IMR-90 (cell line): ENCODE data around the gene ST6GALNAC5. TPM values are rescaled to one million over a fixed set of nuclear protein-coding genes. Genes with fewer than 3 reads are reported as not detected.

Experiments
- ATAC-seq: fragments of 200-7000 bp; cut with Tn5 transposase; 2 replicates; pipeline ENCODE4 v1.9.1; 2020; ENCODE audit warnings: low read depth, mild to moderate bottlenecking, moderate library complexity
- BruUV-seq: library from RNA; stranded (reverse); fragments of 400-500 nt; replicated peaks from 2 replicates; lab custom pipeline; 2021; lab: Mats Ljungman, UMichigan
- CTCF ChIA-PET: fragments of 300-600 bp; formaldehyde crosslinking; extraction: SDS; loops from one replicate; lab custom pipeline; 2021; ENCODE audit warnings: antibody characterized with exemption; lab: Yijun Ruan, JAX
- POLR2A ChIA-PET: fragments of 300-600 bp; sonication (Branson Sonifier 250); formaldehyde crosslinking; loops from one replicate; lab custom pipeline; 2022; ENCODE audit warnings: antibody characterized with exemption; ENCODE audit not compliant: unreplicated experiment; lab: Charles Lee
- DNase-seq: peaks from one replicate; pipeline ENCODE4 v3.0.0; 2013
- H2AFZ ChIP-seq: replicated peaks from 2 replicates; pipeline ENCODE3; 2013; ENCODE audit warnings: low read length, mild to moderate bottlenecking; ENCODE audit not compliant: poor library complexity
- H2AK5ac ChIP-seq: 2 replicates; pipeline ENCODE4 v1.6.1; 2013; ENCODE audit warnings: low read depth, low read length, inconsistent platforms
- H2AK9ac ChIP-seq: replicated peaks from 2 replicates; pipeline ENCODE3; 2013; ENCODE audit warnings: mild to moderate bottlenecking, low read depth, low read length, moderate library complexity; ENCODE audit not compliant: poor library complexity
- H2BK120ac ChIP-seq: 2 replicates; pipeline ENCODE4 v1.6.1; 2013; ENCODE audit warnings: low read depth, low read length, inconsistent platforms
- H2BK15ac ChIP-seq: 3 replicates; pipeline ENCODE4 v1.6.1; 2013; ENCODE audit warnings: low read depth, low read length, inconsistent platforms
- H2BK20ac ChIP-seq: 2 replicates; pipeline ENCODE4 v1.6.1; 2013; ENCODE audit warnings: low read depth, mild to moderate bottlenecking, inconsistent platforms, low read length, moderate library complexity
- H2BK5ac ChIP-seq: 2 replicates; pipeline ENCODE4 v1.6.1; 2013; ENCODE audit warnings: mild to moderate bottlenecking, low read depth, low read length, inconsistent platforms; ENCODE audit not compliant: poor library complexity, severe bottlenecking
- H3K14ac ChIP-seq: replicated peaks from 2 replicates; pipeline ENCODE4 v1.6.1; 2013; ENCODE audit warnings: low read depth, low read length, inconsistent platforms
- H3K18ac ChIP-seq: 2 replicates; pipeline ENCODE4 v1.6.1; 2013; ENCODE audit warnings: low read depth, low read length, control low read depth
- H3K23ac ChIP-seq: 2 replicates; pipeline ENCODE4 v1.6.1; 2013; ENCODE audit warnings: low read depth, low read length, inconsistent platforms
- H3K27ac ChIP-seq: 2 replicates; pipeline ENCODE4 v1.5.1; 2013; ENCODE audit warnings: mild to moderate bottlenecking, control low read depth, low read length; ENCODE audit not compliant: insufficient read depth
- H3K27me3 ChIP-seq: 2 replicates; pipeline ENCODE4 v1.6.1; 2013; ENCODE audit warnings: low read length; ENCODE audit not compliant: control insufficient read depth, insufficient read depth
- H3K36me3 ChIP-seq: 2 replicates; pipeline ENCODE4 v1.6.1; 2013; ENCODE audit warnings: low read length, mixed read lengths; ENCODE audit not compliant: control insufficient read depth, insufficient read depth
- H3K4ac ChIP-seq: 2 replicates; pipeline ENCODE4 v1.6.1; 2013; ENCODE audit warnings: low read depth, low read length, inconsistent platforms
- H3K4me1 ChIP-seq: 2 replicates; pipeline ENCODE4 v1.6.1; 2013; ENCODE audit warnings: low read length, mixed read lengths; ENCODE audit not compliant: control insufficient read depth, insufficient read depth
- H3K4me2 ChIP-seq: 2 replicates; pipeline ENCODE4 v1.6.1; 2013; ENCODE audit warnings: low read depth, mild to moderate bottlenecking, control low read depth, low read length, moderate library complexity
- H3K4me3 ChIP-seq: 2 replicates; pipeline ENCODE4 v1.5.1; 2013; ENCODE audit warnings: low read depth, mild to moderate bottlenecking, control low read depth, low read length, moderate library complexity; ENCODE audit not compliant: insufficient read depth
- H3K56ac ChIP-seq: 2 replicates; pipeline ENCODE4 v1.6.1; 2013; ENCODE audit warnings: low read length, inconsistent platforms; ENCODE audit not compliant: insufficient read depth; ENCODE audit errors: extremely low read depth
- H3K79me1 ChIP-seq, 2 experiments: 2 replicates each; pipeline ENCODE4 v1.6.1; 2013; ENCODE audit warnings: low read length in 2 of 2, inconsistent platforms in 1 of 2, low read depth in 1 of 2
- H3K9ac ChIP-seq: 2 replicates; pipeline ENCODE4 v1.6.1; 2013; ENCODE audit warnings: low read depth, low read length, control low read depth
- H3K9me1 ChIP-seq: 2 replicates; pipeline ENCODE4 v1.6.1; 2013; ENCODE audit warnings: low read length, inconsistent platforms; ENCODE audit not compliant: insufficient read depth
- H3K9me3 ChIP-seq: 2 replicates; pipeline ENCODE4 v1.6.1; 2013; ENCODE audit warnings: low read length; ENCODE audit not compliant: control insufficient read depth, insufficient read depth
- H4K20me1 ChIP-seq: 2 replicates; pipeline ENCODE4 v1.6.1; 2013; ENCODE audit warnings: low read length, inconsistent platforms; ENCODE audit not compliant: insufficient read depth
- H4K5ac ChIP-seq: 2 replicates; pipeline ENCODE4 v1.6.1; 2013; ENCODE audit warnings: mild to moderate bottlenecking, low read depth, low read length, control low read depth
- H4K8ac ChIP-seq, 2 experiments: 2 replicates each; pipeline ENCODE4 v1.6.1; 2013; ENCODE audit warnings: low read depth in 2 of 2, low read length in 2 of 2, control low read depth in 1 of 2, inconsistent platforms in 1 of 2
- H4K91ac ChIP-seq: 2 replicates; pipeline ENCODE4 v1.6.1; 2013; ENCODE audit warnings: low read depth, low read length, inconsistent platforms; ENCODE audit not compliant: insufficient read depth
- CHD1 ChIP-seq: IDR thresholded peaks from 2 replicates; pipeline ENCODE4 v1.6.1; 2012; ENCODE audit warnings: low read depth, low read length, improper control_type of control experiment
- FOS ChIP-seq: fragments of 150-350 bp; IDR thresholded peaks from 2 replicates; pipeline ENCODE4 v1.6.1; 2016; ENCODE audit warnings: low read depth, low read length
- MAFK ChIP-seq: IDR thresholded peaks from 2 replicates; pipeline ENCODE4 v1.6.1; 2012; ENCODE audit warnings: low read depth, low read length, improper control_type of control experiment
- MAZ ChIP-seq: IDR thresholded peaks from 2 replicates; pipeline ENCODE4 v1.6.1; 2012; ENCODE audit warnings: low read depth, mild to moderate bottlenecking, low read length, improper control_type of control experiment, moderate library complexity, borderline replicate concordance
- MXI1 ChIP-seq: IDR thresholded peaks from 2 replicates; pipeline ENCODE4 v1.6.1; 2012; ENCODE audit warnings: low read depth, mild to moderate bottlenecking, low read length, moderate library complexity, borderline replicate concordance
- POLR2A ChIP-seq: IDR thresholded peaks from 2 replicates; pipeline ENCODE4 v1.6.1; 2012; ENCODE audit warnings: mild to moderate bottlenecking, low read depth, low read length
- RAD21 ChIP-seq: IDR thresholded peaks from 2 replicates; pipeline ENCODE4 v1.6.1; 2012; ENCODE audit warnings: low read length, improper control_type of control experiment
- RCOR1 ChIP-seq: IDR thresholded peaks from 2 replicates; pipeline ENCODE4 v1.6.1; 2012; ENCODE audit warnings: mild to moderate bottlenecking, low read length, improper control_type of control experiment; ENCODE audit not compliant: insufficient replicate concordance
- RFX5 ChIP-seq: IDR thresholded peaks from 2 replicates; pipeline ENCODE4 v1.8.0; 2012; ENCODE audit warnings: low read depth, mild to moderate bottlenecking, low read length, moderate library complexity
- SMC3 ChIP-seq: fragments of 150-350 bp; IDR thresholded peaks from 2 replicates; pipeline ENCODE4 v1.6.1; 2016; ENCODE audit warnings: low read depth, mild to moderate bottlenecking, antibody characterized with exemption, low read length, moderate library complexity
- WGBS, 2 experiments: methylation state at CpG; one replicate each; pipeline versions ENCODE4 v1.1.5 to v1.1.7; 2013; ENCODE audit warnings: missing lambda C conversion rate in 2 of 2; ENCODE audit not compliant: insufficient read length in 1 of 2; ENCODE audit errors: extremely low coverage in 2 of 2; 5-methylcytosine and 5-hydroxymethylcytosine counted together
- dilution Hi-C: fragments of 300-500 bp; cut with HindIII; formaldehyde crosslinking; loops from one replicate; pipeline ENCODE4 v1.14.3; 2018; ENCODE audit warnings: low sequenced_read_pairs; ENCODE audit not compliant: unreplicated experiment
- in situ Hi-C: fragments of 300-500 bp; cut with MboI; formaldehyde crosslinking; loops from 3 replicates; pipeline ENCODE4 v1.14.3; 2019; ENCODE audit warnings: low sequenced_read_pairs, inconsistent platforms, mixed read lengths
- intact Hi-C: fragments of 100-400 bp; cut with micrococcal nuclease; formaldehyde crosslinking; loops from 2 replicates; pipeline ENCODE4 v1.10.0; 2022
- polyA plus RNA-seq, 3 experiments: library from polyadenylated mRNA; depleted of rRNA; stranded (reverse); fragments of >200 nt; gene quantifications; 2 replicates each; pipeline ENCODE4 v1.2.3, GENCODE V29; 2012; ENCODE audit warnings: low replicate concordance in 1 of 3
- total RNA-seq: library from RNA; depleted of rRNA; stranded (reverse); fragments of >200 nt; gene quantifications from 2 replicates; pipeline ENCODE4 v1.2.3, GENCODE V29; 2012
- TF ChIP-seq, protein P1 (sequence below): conservative IDR thresholded peaks from 2 replicates; pipeline ENCODE4 v1.5.1; 2012; ENCODE audit warnings: mild to moderate bottlenecking, low read depth, low read length, improper control_type of control experiment
- TF ChIP-seq, protein P2 (sequence below): fragments of 150-350 bp; IDR thresholded peaks from 2 replicates; pipeline ENCODE4 v1.6.1; 2016; ENCODE audit warnings: low read depth, mild to moderate bottlenecking, low read length, moderate library complexity, borderline replicate concordance
- TF ChIP-seq, protein P3 (sequence below): fragments of 150-350 bp; IDR thresholded peaks from 2 replicates; pipeline ENCODE4 v1.6.1; 2017; ENCODE audit warnings: mild to moderate bottlenecking, antibody characterized with exemption, low read length, low read depth

Gene ST6GALNAC5
- total and polyA plus RNA-seq, 2 of the 4 experiments (the other 2 are of a cell fraction), result 3.4 to 4.0 TPM

DNA sequence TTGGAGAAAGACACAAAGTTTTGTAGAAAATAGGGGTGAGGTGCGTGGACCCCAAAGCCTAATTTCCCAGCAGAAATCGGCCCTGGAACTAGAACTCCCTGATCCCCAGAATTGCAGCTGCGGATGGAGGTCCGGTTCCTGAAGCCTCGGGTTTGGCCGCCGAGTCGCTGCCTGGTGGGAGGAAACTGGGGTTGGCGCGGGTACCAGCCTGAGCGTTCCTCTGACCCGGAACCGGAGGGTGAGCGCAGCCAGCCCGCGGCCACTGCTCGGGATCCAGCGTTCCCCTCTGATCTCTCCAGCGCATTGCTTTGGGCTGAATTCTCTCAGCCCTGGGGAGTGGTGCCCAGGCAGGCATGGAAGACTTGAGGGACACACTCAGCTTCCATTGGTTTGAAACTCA is 1.6 kb downstream of the ST6GALNAC5 start:
- TF ChIP-seq, protein P1, sequence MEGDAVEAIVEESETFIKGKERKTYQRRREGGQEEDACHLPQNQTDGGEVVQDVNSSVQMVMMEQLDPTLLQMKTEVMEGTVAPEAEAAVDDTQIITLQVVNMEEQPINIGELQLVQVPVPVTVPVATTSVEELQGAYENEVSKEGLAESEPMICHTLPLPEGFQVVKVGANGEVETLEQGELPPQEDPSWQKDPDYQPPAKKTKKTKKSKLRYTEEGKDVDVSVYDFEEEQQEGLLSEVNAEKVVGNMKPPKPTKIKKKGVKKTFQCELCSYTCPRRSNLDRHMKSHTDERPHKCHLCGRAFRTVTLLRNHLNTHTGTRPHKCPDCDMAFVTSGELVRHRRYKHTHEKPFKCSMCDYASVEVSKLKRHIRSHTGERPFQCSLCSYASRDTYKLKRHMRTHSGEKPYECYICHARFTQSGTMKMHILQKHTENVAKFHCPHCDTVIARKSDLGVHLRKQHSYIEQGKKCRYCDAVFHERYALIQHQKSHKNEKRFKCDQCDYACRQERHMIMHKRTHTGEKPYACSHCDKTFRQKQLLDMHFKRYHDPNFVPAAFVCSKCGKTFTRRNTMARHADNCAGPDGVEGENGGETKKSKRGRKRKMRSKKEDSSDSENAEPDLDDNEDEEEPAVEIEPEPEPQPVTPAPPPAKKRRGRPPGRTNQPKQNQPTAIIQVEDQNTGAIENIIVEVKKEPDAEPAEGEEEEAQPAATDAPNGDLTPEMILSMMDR, result no peak
- TF ChIP-seq MAFK (no peak), MXI1 (no peak), FOS (no peak), SMC3 (no peak), MAZ (no peak), RFX5 (no peak), POLR2A (no peak), CHD1 (no peak), RCOR1 (no peak), RAD21 (no peak)
- TF ChIP-seq, protein P2, sequence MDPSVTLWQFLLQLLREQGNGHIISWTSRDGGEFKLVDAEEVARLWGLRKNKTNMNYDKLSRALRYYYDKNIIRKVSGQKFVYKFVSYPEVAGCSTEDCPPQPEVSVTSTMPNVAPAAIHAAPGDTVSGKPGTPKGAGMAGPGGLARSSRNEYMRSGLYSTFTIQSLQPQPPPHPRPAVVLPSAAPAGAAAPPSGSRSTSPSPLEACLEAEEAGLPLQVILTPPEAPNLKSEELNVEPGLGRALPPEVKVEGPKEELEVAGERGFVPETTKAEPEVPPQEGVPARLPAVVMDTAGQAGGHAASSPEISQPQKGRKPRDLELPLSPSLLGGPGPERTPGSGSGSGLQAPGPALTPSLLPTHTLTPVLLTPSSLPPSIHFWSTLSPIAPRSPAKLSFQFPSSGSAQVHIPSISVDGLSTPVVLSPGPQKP, result no peak
- TF ChIP-seq, protein P3, sequence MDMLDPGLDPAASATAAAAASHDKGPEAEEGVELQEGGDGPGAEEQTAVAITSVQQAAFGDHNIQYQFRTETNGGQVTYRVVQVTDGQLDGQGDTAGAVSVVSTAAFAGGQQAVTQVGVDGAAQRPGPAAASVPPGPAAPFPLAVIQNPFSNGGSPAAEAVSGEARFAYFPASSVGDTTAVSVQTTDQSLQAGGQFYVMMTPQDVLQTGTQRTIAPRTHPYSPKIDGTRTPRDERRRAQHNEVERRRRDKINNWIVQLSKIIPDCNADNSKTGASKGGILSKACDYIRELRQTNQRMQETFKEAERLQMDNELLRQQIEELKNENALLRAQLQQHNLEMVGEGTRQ, result no peak
- in situ Hi-C loops (no loop called here), intact Hi-C loops (loop anchor here (5.0 to 10.0 kb wide), 2 partner anchors 166 to 537 kb away; no protein-coding TSS in a partner anchor), dilution Hi-C loops (no loop called here)
- Histone ChIP-seq H2AK5ac (no peak overlapping the region), H2AFZ (peak overlapping the region; percentile 86), H3K4me1 (0 out of 2 replicates have a peak, but pooled peaks cover 2% of the 10 kb centered on the region), H3K4ac (no peak overlapping the region), H3K9ac (no peak overlapping the region), H3K4me3 (no peak overlapping the region), H2BK20ac (no peak overlapping the region), H4K5ac (no peak overlapping the region), H3K36me3 (no peaks in the 10 kb centered on the region), H4K91ac (no peak overlapping the region), H2BK15ac (no peak overlapping the region), H3K56ac (no peak overlapping the region), H3K27me3 (peaks cover 26% of the 10 kb centered on the region), H3K27ac (no peak overlapping the region), H3K4me2 (peak overlapping the region; percentile 62; the same call in 1 of the 2 replicates), H2AK9ac (peak overlapping the region; percentile 20), H4K8ac (no peak overlapping the region), H3K9me3 (no peaks in the 10 kb centered on the region), H3K23ac (no peak overlapping the region), H3K79me1 (no peaks in the 10 kb centered on the region), H4K20me1 (no peaks in the 10 kb centered on the region), H3K18ac (no peak overlapping the region), H2BK5ac (no peak overlapping the region), H3K9me1 (no peaks in the 10 kb centered on the region), H2BK120ac (no peak overlapping the region), H3K14ac (no peak overlapping the region)
- ChIA-PET POLR2A (no interaction called here), CTCF (no interaction called here)
- 20% methylated on average over 2 of the region's 19 CpGs; no CpG with 5 or more reads in 1 of the 2 experiments for WGBS, 2 experiments
- no peak for DNase-seq
- no TSS peak for BruUV-seq
- peak; percentile 12 for ATAC-seq
